Type B pancreatic cell (in vitro differentiated cells): ENCODE data around the gene NEUROD1. TPM values are rescaled to one million over a fixed set of nuclear protein-coding genes. Genes with fewer than 3 reads are reported as not detected.
A peak's percentile ranks its signal among the peaks of the same experiment; 100 is the strongest.

Experiments used
- DNase-seq: peaks from one replicate; pipeline ENCODE4 v3.0.0; 2021; ENCODE audit warnings: mixed read lengths; ENCODE audit not compliant: unreplicated experiment; ENCODE audit errors: extremely low spot score
- H3K27ac Mint-ChIP-seq: 2 replicates; pipeline ENCODE4 v1.8.0; 2021; ENCODE audit warnings: mild to moderate bottlenecking, mixed read lengths
- H3K27me3 Mint-ChIP-seq: 2 replicates; pipeline ENCODE4 v1.8.0; 2021; ENCODE audit warnings: mixed read lengths
- H3K36me3 Mint-ChIP-seq: 2 replicates; pipeline ENCODE4 v1.8.0; 2021; ENCODE audit warnings: mixed read lengths
- H3K4me1 Mint-ChIP-seq: one replicate; pipeline ENCODE4 v1.8.0; 2021; ENCODE audit warnings: mixed read lengths; ENCODE audit not compliant: unreplicated experiment
- H3K4me3 Mint-ChIP-seq: 2 replicates; pipeline ENCODE4 v1.8.0; 2021; ENCODE audit warnings: mild to moderate bottlenecking, mixed read lengths
- H3K9me3 Mint-ChIP-seq: 2 replicates; pipeline ENCODE4 v1.8.0; 2021; ENCODE audit warnings: mixed read lengths
- total RNA-seq: library from RNA; stranded (reverse); gene quantifications from 2 replicates; pipeline ENCODE4 v1.2.1, GENCODE V29; 2021; ENCODE audit warnings: low replicate concordance
- TF ChIP-seq, protein P1 (sequence below): fragments of 200-600 bp; sonication (generic); conservative IDR thresholded peaks from 2 replicates; pipeline ENCODE4 v1.5.0; 2021; ENCODE audit warnings: antibody characterized with exemption, mild to moderate bottlenecking

Gene NEUROD1
- total RNA-seq, 1 donor from 2014 or later: 48.5 TPM

DNA sequence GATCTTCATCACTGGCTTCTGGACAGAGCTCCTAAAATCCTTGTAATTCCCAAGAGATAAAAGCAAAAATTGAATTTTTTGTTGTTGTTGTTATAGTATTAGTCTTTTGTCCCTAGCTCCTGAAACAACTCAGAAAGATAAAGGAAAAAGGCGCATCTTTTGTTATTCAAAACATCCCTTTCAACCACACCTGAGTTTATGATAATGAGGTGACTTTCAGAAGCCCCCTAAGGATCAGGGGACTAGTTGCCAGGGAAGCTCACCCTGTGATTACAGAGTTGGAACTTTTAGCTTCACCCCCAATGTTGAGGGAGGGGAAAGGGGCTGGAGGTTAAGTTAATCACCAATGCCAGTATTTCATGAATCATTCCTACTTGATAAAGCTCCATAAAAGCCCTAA is 13.1 kb downstream of the NEUROD1 start:
- DNase-seq: no peak
- no peaks in the 10 kb centered on the region for H3K9me3 Mint-ChIP-seq
- peaks cover 44% of the 10 kb centered on the region for H3K27me3 Mint-ChIP-seq
- TF ChIP-seq, protein P1, sequence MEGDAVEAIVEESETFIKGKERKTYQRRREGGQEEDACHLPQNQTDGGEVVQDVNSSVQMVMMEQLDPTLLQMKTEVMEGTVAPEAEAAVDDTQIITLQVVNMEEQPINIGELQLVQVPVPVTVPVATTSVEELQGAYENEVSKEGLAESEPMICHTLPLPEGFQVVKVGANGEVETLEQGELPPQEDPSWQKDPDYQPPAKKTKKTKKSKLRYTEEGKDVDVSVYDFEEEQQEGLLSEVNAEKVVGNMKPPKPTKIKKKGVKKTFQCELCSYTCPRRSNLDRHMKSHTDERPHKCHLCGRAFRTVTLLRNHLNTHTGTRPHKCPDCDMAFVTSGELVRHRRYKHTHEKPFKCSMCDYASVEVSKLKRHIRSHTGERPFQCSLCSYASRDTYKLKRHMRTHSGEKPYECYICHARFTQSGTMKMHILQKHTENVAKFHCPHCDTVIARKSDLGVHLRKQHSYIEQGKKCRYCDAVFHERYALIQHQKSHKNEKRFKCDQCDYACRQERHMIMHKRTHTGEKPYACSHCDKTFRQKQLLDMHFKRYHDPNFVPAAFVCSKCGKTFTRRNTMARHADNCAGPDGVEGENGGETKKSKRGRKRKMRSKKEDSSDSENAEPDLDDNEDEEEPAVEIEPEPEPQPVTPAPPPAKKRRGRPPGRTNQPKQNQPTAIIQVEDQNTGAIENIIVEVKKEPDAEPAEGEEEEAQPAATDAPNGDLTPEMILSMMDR: no peak
- H3K27ac Mint-ChIP-seq: no peak overlapping the region
- no peaks in the 10 kb centered on the region for H3K4me1 Mint-ChIP-seq
- no peak overlapping the region for H3K4me3 Mint-ChIP-seq
- H3K36me3 Mint-ChIP-seq: no peaks in the 10 kb centered on the region

DNA sequence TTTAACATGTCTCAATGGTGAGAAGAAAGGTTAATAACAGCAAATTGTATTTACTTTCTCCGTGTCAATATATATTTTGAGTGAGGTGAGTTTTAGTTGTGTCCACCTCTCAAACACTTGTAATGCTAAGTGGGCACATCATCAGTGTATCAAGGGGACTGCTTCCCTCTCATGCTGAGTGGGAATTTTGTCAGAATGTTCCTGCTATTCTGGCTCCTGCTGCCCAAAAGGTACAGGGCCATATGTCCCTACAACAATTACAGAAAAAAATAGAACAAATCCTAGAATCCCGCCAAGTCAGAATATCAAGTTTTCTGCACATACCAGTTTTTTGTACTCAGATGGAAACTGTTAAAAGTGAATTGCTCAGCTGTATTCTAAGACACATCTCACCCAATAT is 18.0 kb downstream of the NEUROD1 start:
- H3K9me3 Mint-ChIP-seq: no peaks in the 10 kb centered on the region
- H3K4me3 Mint-ChIP-seq: no peak overlapping the region
- no peak for DNase-seq
- H3K4me1 Mint-ChIP-seq: no peaks in the 10 kb centered on the region
- TF ChIP-seq, protein P1: no peak
- no peak overlapping the region for H3K27ac Mint-ChIP-seq
- no peaks in the 10 kb centered on the region for H3K36me3 Mint-ChIP-seq
- H3K27me3 Mint-ChIP-seq: peaks cover 52% of the 10 kb centered on the region

- H3K9me3 Mint-ChIP-seq: no peaks in the 10 kb centered on the region
- no peak for DNase-seq
- H3K27ac Mint-ChIP-seq: no peak overlapping the region
- H3K4me3 Mint-ChIP-seq: no peak overlapping the region
- H3K4me1 Mint-ChIP-seq: peaks cover 4% of the 10 kb centered on the region
- H3K36me3 Mint-ChIP-seq: no peaks in the 10 kb centered on the region
- TF ChIP-seq, protein P1: no peak
- H3K27me3 Mint-ChIP-seq: peaks cover 54% of the 10 kb centered on the region
These were observed 20.1 kb downstream of the NEUROD1 start for GRCh38 chr2:181660181-181660580.

- Mint-ChIP-seq H3K36me3 (no peaks in the 10 kb centered on the region), H3K4me3 (peak overlapping the region; percentile 65), H3K27ac (no peak overlapping the region), H3K9me3 (no peaks in the 10 kb centered on the region), H3K4me1 (peaks cover 4% of the 10 kb centered on the region), H3K27me3 (peaks cover 67% of the 10 kb centered on the region)
- TF ChIP-seq, protein P1: no peak
- DNase-seq: no peak
These were observed 21.9 kb downstream of the NEUROD1 start for GRCh38 chr2:181658444-181658843.

DNA sequence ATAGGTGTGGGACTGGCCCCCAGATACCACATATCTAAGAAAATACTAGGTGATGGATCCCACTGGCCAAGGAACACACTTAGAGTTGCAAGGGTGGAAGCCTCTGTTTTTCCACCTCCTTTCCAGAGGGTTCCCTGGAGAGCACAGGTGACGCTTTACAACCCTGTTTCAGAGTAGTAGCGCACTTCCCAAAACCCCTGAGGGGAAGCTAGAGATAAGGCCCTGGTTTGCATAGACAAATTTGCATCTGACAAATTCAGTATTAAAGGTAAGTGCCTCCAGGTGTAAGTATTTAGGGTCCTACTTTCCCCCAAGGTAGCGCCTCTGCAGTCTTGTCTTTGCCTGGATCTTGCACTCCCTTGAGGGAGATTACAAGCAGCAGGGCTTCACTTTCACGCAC is 22.9 kb downstream of the NEUROD1 start:
- Mint-ChIP-seq H3K36me3 (no peaks in the 10 kb centered on the region), H3K27me3 (peaks cover 74% of the 10 kb centered on the region), H3K27ac (no peak overlapping the region), H3K4me3 (peak overlapping the region; percentile 84), H3K4me1 (peaks cover 4% of the 10 kb centered on the region), H3K9me3 (no peaks in the 10 kb centered on the region)
- no peak for DNase-seq
- TF ChIP-seq, protein P1: no peak
